ENCODE data around the gene CXCR1. TPM values are rescaled to one million over a fixed set of nuclear protein-coding genes. Genes with fewer than 3 reads are reported as not detected.

Gene CXCR1
- total RNA-seq (2022; extraction: Qiagen RNA extraction), result not detected in 5 replicates

GRCh38 chr2:218166791-218167190 lies at the start of gene CXCR1:
CXCR1 (minus strand) TSS chr2:218166962; CDS start chr2:218165211, 1,751 bp downstream.

GRCh38 chr2:218125626-218126080 lies 41.1 kb downstream of the CXCR1 start, which contains the start of gene CXCR2:
CXCR2 (plus strand) TSS chr2:218126028; CDS start chr2:218134802, 8,774 bp downstream.

Other genes with a start within 250 kb of the CXCR1 start
- 8.7 to 17.5 TPM (median 16.5 TPM) in 5 replicates for gene TNS1, start 164.0 kb downstream of the CXCR1 start, total RNA-seq (2022; extraction: Qiagen RNA extraction)
- gene RUFY4, start 97.7 kb downstream of the CXCR1 start, total RNA-seq (2022; extraction: Qiagen RNA extraction), result 0.08 TPM in 1 of 5 replicates, not detected in the others
- 0.05 TPM in 1 of 5 replicates, not detected in the others for gene CXCR2, start 40.9 kb downstream of the CXCR1 start, total RNA-seq (2022; extraction: Qiagen RNA extraction)
- gene ARPC2, start 50.2 kb upstream of the CXCR1 start, total RNA-seq (2022; extraction: Qiagen RNA extraction), result 280 to 299 TPM (median 293 TPM) in 5 replicates
- gene GPBAR1, start 94.1 kb upstream of the CXCR1 start, total RNA-seq (2022; extraction: Qiagen RNA extraction), result 0.24 to 0.54 TPM (median 0.40 TPM) in 5 replicates
- gene AAMP, start 103.2 kb upstream of the CXCR1 start, total RNA-seq (2022; extraction: Qiagen RNA extraction), result 126 to 194 TPM (median 130 TPM) in 5 replicates
- gene PNKD, start 103.6 kb upstream of the CXCR1 start, total RNA-seq (2022; extraction: Qiagen RNA extraction), result 58.2 to 76.9 TPM (median 74.2 TPM) in 5 replicates
- 127 to 142 TPM (median 137 TPM) in 5 replicates for gene TMBIM1, start 125.5 kb upstream of the CXCR1 start, total RNA-seq (2022; extraction: Qiagen RNA extraction)
- gene CATIP, start 189.9 kb upstream of the CXCR1 start, total RNA-seq (2022; extraction: Qiagen RNA extraction), result 0.07 to 0.09 TPM (median 0.07 TPM) in 3 of 5 replicates, not detected in the others
- 0.16 to 0.21 TPM (median 0.17 TPM) in 5 replicates for gene SLC11A1, start 215.3 kb upstream of the CXCR1 start, total RNA-seq (2022; extraction: Qiagen RNA extraction)
- 63.7 to 77.1 TPM (median 73.8 TPM) in 5 replicates for gene CTDSP1, start 232.9 kb upstream of the CXCR1 start, total RNA-seq (2022; extraction: Qiagen RNA extraction)